HepG2 (cell line): ENCODE results near the gene GJB2. TPM values are rescaled to one million over a fixed set of nuclear protein-coding genes. Genes with fewer than 3 reads are reported as not detected.

Source experiments
- ATAC-seq: fragments of 200-7000 bp; cut with Tn5 transposase; 3 replicates; pipeline ENCODE4 v1.9.1; 2020; ENCODE audit warnings: mild to moderate bottlenecking, moderate library complexity
- BruUV-seq: library from RNA; stranded (reverse); fragments of 400-500 nt; replicated peaks from 2 replicates; lab custom pipeline; 2021; lab: Mats Ljungman, UMichigan
- CTCF ChIA-PET: fragments of 300-600 bp; formaldehyde crosslinking; extraction: SDS; loops from one replicate; lab custom pipeline; 2021; ENCODE audit warnings: low total read pairs, inconsistent platforms, low intra/inter-chr PET ratio; lab: Yijun Ruan, JAX
- POLR2A ChIA-PET: fragments of 350-600 bp; sonication (Branson Sonifier 250); formaldehyde crosslinking; loops from one replicate; lab custom pipeline; 2020; ENCODE audit warnings: antibody characterized with exemption, inconsistent platforms; lab: Yijun Ruan, JAX
- DNase-seq: peaks from one replicate; pipeline ENCODE4 v3.0.0-alpha.2; 2015; ENCODE audit warnings: low spot score
- FAIRE-seq: peaks from 3 replicates; lab custom pipeline; 2011; peaks lifted over from hg19 to GRCh38; lab: Jason Lieb, UNC
- H2AFZ ChIP-seq: one replicate; pipeline ENCODE4 v1.6.1; 2011; ENCODE audit warnings: low read length, inconsistent platforms
- H3K27ac ChIP-seq: fragments of 300-600 bp; 3 replicates; pipeline ENCODE4 v1.8.0; 2011; ENCODE audit warnings: mixed run types, mild to moderate bottlenecking, mixed read lengths, low read length, inconsistent platforms; ENCODE audit not compliant: insufficient read depth; ENCODE audit errors: extremely low read length
- H3K27me3 ChIP-seq, 2 experiments: fragments of 200-600 bp in 1 of 2; 2 replicates in 1 of 2; 3 replicates in 1 of 2; pipeline versions ENCODE4 v1.6.0 to v1.8.0; 2011; ENCODE audit warnings: low read length in 2 of 2, mild to moderate bottlenecking in 2 of 2, moderate library complexity in 2 of 2, inconsistent platforms in 1 of 2; ENCODE audit not compliant: insufficient read depth in 2 of 2, control insufficient read depth in 1 of 2
- H3K36me3 ChIP-seq, 2 experiments: fragments of 200-600 bp in 1 of 2; replicated peaks in 1 of 2; 2 replicates in 1 of 2; 3 replicates in 1 of 2; pipeline versions ENCODE4 v1.5.1 to v1.8.0; 2011; ENCODE audit warnings: low read length in 2 of 2, inconsistent platforms in 1 of 2; ENCODE audit not compliant: insufficient read depth in 2 of 2, control insufficient read depth in 1 of 2
- H3K4me1 ChIP-seq: 2 replicates; pipeline ENCODE4 v1.5.1; 2012; ENCODE audit warnings: low read length, inconsistent platforms; ENCODE audit not compliant: insufficient read depth
- H3K4me2 ChIP-seq: 2 replicates; pipeline ENCODE4 v1.6.0; 2011; ENCODE audit warnings: low read depth, low read length, inconsistent platforms
- H3K4me3 ChIP-seq, 3 experiments: fragments of 200-600 bp in 1 of 3; sonication (generic), shearing (Covaris generic) in 1 of 3; replicated peaks in 1 of 3; 2 replicates each; pipeline ENCODE4 v1.5.1; 2011 to 2016; ENCODE audit warnings: low read length in 3 of 3, inconsistent platforms in 2 of 3, low read depth in 2 of 3, mild to moderate bottlenecking in 2 of 3, control low read depth in 1 of 3, mixed read lengths in 1 of 3; ENCODE audit not compliant: insufficient read depth in 1 of 3
- H3K79me2 ChIP-seq: one replicate; pipeline ENCODE4 v1.6.1; 2011; ENCODE audit warnings: low read length, inconsistent platforms; ENCODE audit not compliant: insufficient read depth
- H3K9ac ChIP-seq: 2 replicates; pipeline ENCODE4 v1.6.0; 2011; ENCODE audit warnings: mild to moderate bottlenecking, low read depth, low read length, inconsistent platforms; ENCODE audit not compliant: insufficient read depth
- H3K9me3 ChIP-seq: 2 replicates; pipeline ENCODE4 v1.5.1; 2012; ENCODE audit warnings: mild to moderate bottlenecking, low read length
- H4K20me1 ChIP-seq: 2 replicates; pipeline ENCODE4 v1.6.0; 2011; ENCODE audit warnings: inconsistent platforms, mild to moderate bottlenecking, low read length, moderate library complexity; ENCODE audit not compliant: insufficient read depth
- FOXJ3 ChIP-seq: sonication (generic); formaldehyde crosslinking; IDR thresholded peaks from 2 replicates; pipeline ENCODE4 v1.4.0; 2020; ENCODE audit warnings: missing genetic modification reagents, mild to moderate bottlenecking, borderline replicate concordance
- FOXP4 ChIP-seq: sonication (generic); formaldehyde crosslinking; IDR thresholded peaks from 2 replicates; pipeline ENCODE4 v1.4.0; 2020; ENCODE audit warnings: missing genetic modification reagents
- GTF2F1 ChIP-seq: fragments of 150-350 bp; IDR thresholded peaks from 2 replicates; pipeline ENCODE4 v1.6.1; 2014; ENCODE audit warnings: low read length
- IRX3 ChIP-seq: sonication (generic); formaldehyde crosslinking; IDR thresholded peaks from 2 replicates; pipeline ENCODE4 v1.8.1; 2023; ENCODE audit warnings: mild to moderate bottlenecking, low read depth, missing genetic modification reagents, borderline replicate concordance
- LCORL ChIP-seq, 2 experiments: fragments of 450-650 bp in 1 of 2; sonication (generic) in 1 of 2; formaldehyde crosslinking in 1 of 2; IDR thresholded peaks; 2 replicates each; pipeline versions ENCODE4 v1.5.0 to v1.6.1; 2017 to 2020; ENCODE audit warnings: antibody characterized with exemption in 1 of 2, missing genetic modification reagents in 1 of 2
- NCOA2 ChIP-seq: sonication (generic); formaldehyde crosslinking; IDR thresholded peaks from 2 replicates; pipeline ENCODE4 v1.8.0; 2022; ENCODE audit warnings: inconsistent platforms
- PHF21A ChIP-seq: sonication (generic); formaldehyde crosslinking; IDR thresholded peaks from 2 replicates; pipeline ENCODE4 v1.5.0; 2020; ENCODE audit warnings: mild to moderate bottlenecking, missing genetic modification reagents
- TBX2 ChIP-seq: sonication (generic); formaldehyde crosslinking; IDR thresholded peaks from 2 replicates; pipeline ENCODE4 v1.5.0; 2020; ENCODE audit warnings: missing genetic modification reagents, mild to moderate bottlenecking, borderline replicate concordance
- TFDP1 ChIP-seq: IDR thresholded peaks from 2 replicates; pipeline ENCODE4 v1.6.1; 2016; ENCODE audit warnings: missing compliant biosample characterization, missing genetic modification reagents, borderline replicate concordance
- TOE1 ChIP-seq: sonication (generic); formaldehyde crosslinking; IDR thresholded peaks from 2 replicates; pipeline ENCODE4 v1.4.0; 2020; ENCODE audit warnings: mild to moderate bottlenecking, missing genetic modification reagents
- YEATS2 ChIP-seq: sonication (generic); formaldehyde crosslinking; IDR thresholded peaks from 2 replicates; pipeline ENCODE4 v1.4.0; 2020; ENCODE audit warnings: missing genetic modification reagents, borderline replicate concordance
- ZFAT ChIP-seq: sonication (generic); formaldehyde crosslinking; conservative IDR thresholded peaks from 2 replicates; pipeline ENCODE4 v1.8.1; 2023; ENCODE audit warnings: missing genetic modification reagents, inconsistent platforms
- ZFX ChIP-seq: sonication (generic); formaldehyde crosslinking; IDR thresholded peaks from 2 replicates; pipeline ENCODE4 v1.4.0; 2020; ENCODE audit warnings: mild to moderate bottlenecking, low read depth, missing genetic modification reagents, moderate library complexity
- ZNF160 ChIP-seq: sonication (generic); formaldehyde crosslinking; IDR thresholded peaks from 2 replicates; pipeline ENCODE4 v1.8.0; 2022; ENCODE audit warnings: mild to moderate bottlenecking, inconsistent platforms, missing genetic modification reagents
- ZNF468 ChIP-seq: sonication (generic); formaldehyde crosslinking; IDR thresholded peaks from 2 replicates; pipeline ENCODE4 v1.8.0; 2022; ENCODE audit warnings: mild to moderate bottlenecking, moderate library complexity, missing genetic modification reagents
- ZNF816 ChIP-seq: sonication (generic); formaldehyde crosslinking; IDR thresholded peaks from 2 replicates; pipeline ENCODE4 v1.8.0; 2022; ENCODE audit warnings: missing genetic modification reagents, mild to moderate bottlenecking, borderline replicate concordance
- WGBS: methylation state at CpG from one replicate; pipeline ENCODE4 v1.1.6; 2017; ENCODE audit warnings: low lambda C conversion rate; 5-methylcytosine and 5-hydroxymethylcytosine counted together
- in situ Hi-C: cut with HindIII; loops from 2 replicates; pipeline ENCODE4 v1.10.0; 2017; ENCODE audit warnings: low pct_unique_long_range_greater_than_20kb; ENCODE audit not compliant: extremely low pct_ligation_motif_present
- intact Hi-C: fragments of 100-400 bp; cut with micrococcal nuclease; formaldehyde crosslinking; loops from one replicate; pipeline ENCODE4 v1.10.0; 2022; ENCODE audit not compliant: unreplicated experiment
- polyA plus RNA-seq, 8 experiments: library from polyadenylated mRNA; depleted of rRNA in 3 of 8; stranded (reverse) in 7 of 8; unstranded in 1 of 8; fragments of >200 nt; fragmentation: Illumina TruSeq in 4 of 8; extraction: Trizol in 4 of 8; gene quantifications; 2 replicates each; pipeline versions ENCODE4 v1.2.1 to v1.2.3, GENCODE V29; 2011 to 2016; ENCODE audit warnings: low read depth in 4 of 8, missing spikeins in 1 of 8, mixed read lengths in 1 of 8; ENCODE audit not compliant: insufficient read depth in 1 of 8
- total RNA-seq, 5 experiments: library from RNA; depleted of rRNA; stranded (reverse); fragments of >200 nt; fragmentation: Illumina TruSeq; extraction: Trizol; gene quantifications; 2 replicates each; pipeline ENCODE4 v1.2.3, GENCODE V29; 2016; ENCODE audit warnings: low read depth in 1 of 5
- TF ChIP-seq, protein P1 (sequence below): sonication (generic); formaldehyde crosslinking; IDR thresholded peaks from 2 replicates; pipeline ENCODE4 v1.4.0; 2020; ENCODE audit warnings: mild to moderate bottlenecking, missing genetic modification reagents

The GJB2 gene
- total and polyA plus RNA-seq, 2 of the 13 experiments (the other 11 are each of a cell fraction or from before 2014, with no cell fraction given) = 0.15 to 0.18 TPM

GRCh38 chr13:20161275-20161950, 31.3 kb downstream of the GJB2 start:
- Histone ChIP-seq H3K27me3 (peaks cover 0 to 22% of the 10 kb centered on the region in 2 experiments; a peak in 2 of 5 replicates), H3K79me2 (no peaks in the 10 kb centered on the region), H3K36me3 (no peaks in the 10 kb centered on the region), H3K27ac (no peak overlapping the region), H3K4me1 (peaks cover 17% of the 10 kb centered on the region), H3K4me3 (peak overlapping the region in 1 of 3 experiments; percentile 52; a peak in 1 of 6 replicates), H2AFZ (no peak overlapping the region), H4K20me1 (no peaks in the 10 kb centered on the region), H3K9ac (no peak overlapping the region), H3K9me3 (no peaks in the 10 kb centered on the region), H3K4me2 (no peak overlapping the region)
- DNase-seq = no peak
- in situ Hi-C loops (no loop called here), intact Hi-C loops (loop anchor here (5.0 kb wide), 2 partner anchors 179 to 199 kb away; no protein-coding TSS in a partner anchor)
- CTCF ChIA-PET = no interaction called here
- FAIRE-seq = no peak
- POLR2A ChIA-PET = interaction anchor here (1.6 kb wide), 1 partner anchor 41 kb away, joined by 3 read pairs; no protein-coding TSS in a partner anchor
- WGBS = 90% methylated on average over 62 of the region's 79 CpGs
- no peak for ATAC-seq
- BruUV-seq = no TSS peak
- TF ChIP-seq ZFAT (CRISPR knock-in tag) = no peak
- no peak for TF ChIP-seq YEATS2 (CRISPR knock-in tag)
- TF ChIP-seq LCORL (IDR thresholded peaks at IDR 0.05) = no peak
- no peak for TF ChIP-seq LCORL (CRISPR knock-in tag; IDR thresholded peaks at IDR 0.05)
- TF ChIP-seq FOXP4 (CRISPR knock-in tag) = no peak
- TF ChIP-seq NCOA2 (CRISPR knock-in tag) = no peak
- TF ChIP-seq ZNF160 = no peak
- TF ChIP-seq ZFX (CRISPR knock-in tag) = no peak
- TF ChIP-seq TFDP1 (CRISPR knock-in tag) = no peak
- TF ChIP-seq GTF2F1 = no peak
- no peak for TF ChIP-seq FOXJ3
- no peak for TF ChIP-seq ZNF816 (CRISPR knock-in tag)
- TF ChIP-seq ZNF468 (CRISPR knock-in tag) = no peak
- TF ChIP-seq IRX3 = no peak
- TF ChIP-seq, protein P1, sequence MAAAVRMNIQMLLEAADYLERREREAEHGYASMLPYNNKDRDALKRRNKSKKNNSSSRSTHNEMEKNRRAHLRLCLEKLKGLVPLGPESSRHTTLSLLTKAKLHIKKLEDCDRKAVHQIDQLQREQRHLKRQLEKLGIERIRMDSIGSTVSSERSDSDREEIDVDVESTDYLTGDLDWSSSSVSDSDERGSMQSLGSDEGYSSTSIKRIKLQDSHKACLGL = no peak
- TF ChIP-seq PHF21A (CRISPR knock-in tag) = no peak
- no peak for TF ChIP-seq TBX2 (CRISPR knock-in tag)
- no peak for TF ChIP-seq TOE1 (CRISPR knock-in tag)
